GM19467 (cell line): ENCODE measurements around the gene SCGB2A2.

Experiments
- ATAC-seq: cut with Tn5 transposase; IDR thresholded peaks from one replicate; pipeline ENCODE4 v1.9.1; 2021; ENCODE audit warnings: mild to moderate bottlenecking, moderate library complexity; ENCODE audit not compliant: unreplicated experiment

Gene SCGB2A2

DNA sequence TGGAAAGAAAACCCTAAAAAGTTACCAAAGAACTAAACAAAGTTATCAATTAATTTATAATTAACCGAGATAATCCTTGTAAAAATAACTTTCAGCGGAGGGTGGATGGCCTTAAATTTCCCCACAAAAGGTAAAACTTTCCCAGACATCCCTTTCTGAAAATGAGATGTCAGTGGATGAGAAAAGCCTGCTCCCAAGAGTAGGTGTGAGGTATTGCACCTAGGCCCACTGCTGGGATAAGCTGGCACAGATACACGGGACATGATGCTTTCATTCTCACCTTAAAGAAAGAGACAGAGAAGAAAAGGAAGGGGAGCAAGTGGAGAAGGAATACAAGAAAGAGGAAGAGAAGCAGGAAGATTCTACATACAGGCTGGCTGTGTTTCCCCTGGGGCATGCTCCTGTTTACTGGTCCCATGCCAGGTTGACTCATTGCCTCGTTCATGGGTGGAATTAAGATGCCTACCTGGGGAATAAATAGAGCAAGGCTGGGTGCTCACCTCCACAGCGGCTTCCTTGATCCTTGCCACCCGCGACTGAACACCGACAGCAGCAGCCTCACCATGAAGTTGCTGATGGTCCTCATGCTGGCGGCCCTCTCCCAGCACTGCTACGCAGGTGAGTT, at the start of gene SCGB2A2:
TSS of gene SCGB2A2 (plus strand) at position 505 of the 625 bp plus-strand sequence. CDS start at position 564, 59 bp downstream.
- ATAC-seq: no peak

GRCh38 chr11:62221498-62221897, 48.5 kb upstream of the SCGB2A2 start:
- ATAC-seq: no peak

GRCh38 chr11:62223095-62223494, 46.9 kb upstream of the SCGB2A2 start:
- no peak for ATAC-seq

GRCh38 chr11:62233730-62234129, 36.2 kb upstream of the SCGB2A2 start:
- ATAC-seq: no peak

GRCh38 chr11:62236187-62236586, 33.8 kb upstream of the SCGB2A2 start:
- no peak for ATAC-seq

DNA sequence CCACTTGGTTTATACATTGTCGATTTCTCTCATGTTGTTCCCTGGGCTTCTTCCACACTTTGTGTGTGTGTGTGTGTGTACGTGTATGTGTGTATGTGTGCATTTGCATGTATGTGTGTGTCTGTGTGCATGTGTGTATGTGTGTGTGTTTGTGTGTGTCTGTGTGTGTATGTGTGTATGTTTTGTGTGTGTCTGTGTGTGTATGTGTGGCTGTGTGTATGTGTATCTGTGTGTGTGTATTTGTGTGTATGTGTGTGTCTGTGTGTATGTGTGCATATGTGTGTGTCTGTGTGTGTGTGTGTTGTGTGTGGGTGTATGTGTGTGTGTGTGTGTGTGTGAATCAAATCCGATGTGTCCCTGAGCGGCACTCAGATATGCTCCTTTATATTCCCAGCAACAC, 32.5 kb upstream of the SCGB2A2 start:
- no peak for ATAC-seq

DNA sequence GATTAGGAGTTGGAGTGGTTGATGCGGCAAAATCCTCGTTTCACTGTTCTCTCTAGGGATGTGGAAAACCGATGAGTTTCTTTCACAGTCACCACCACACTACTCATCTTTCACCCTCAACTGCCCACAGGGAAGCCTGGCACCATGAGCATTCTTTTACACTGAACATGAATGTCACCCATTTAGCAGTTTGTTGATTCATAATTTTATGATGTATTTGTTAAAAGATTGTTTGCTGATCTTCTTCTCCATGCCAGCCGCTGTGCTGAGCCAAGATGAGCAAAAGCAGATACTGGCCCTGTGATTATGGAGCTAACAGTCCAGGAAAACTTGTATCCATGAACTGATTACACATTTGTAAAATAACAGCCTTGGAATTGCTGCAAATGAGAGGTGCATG, 31.8 kb upstream of the SCGB2A2 start:
- ATAC-seq: no peak

DNA sequence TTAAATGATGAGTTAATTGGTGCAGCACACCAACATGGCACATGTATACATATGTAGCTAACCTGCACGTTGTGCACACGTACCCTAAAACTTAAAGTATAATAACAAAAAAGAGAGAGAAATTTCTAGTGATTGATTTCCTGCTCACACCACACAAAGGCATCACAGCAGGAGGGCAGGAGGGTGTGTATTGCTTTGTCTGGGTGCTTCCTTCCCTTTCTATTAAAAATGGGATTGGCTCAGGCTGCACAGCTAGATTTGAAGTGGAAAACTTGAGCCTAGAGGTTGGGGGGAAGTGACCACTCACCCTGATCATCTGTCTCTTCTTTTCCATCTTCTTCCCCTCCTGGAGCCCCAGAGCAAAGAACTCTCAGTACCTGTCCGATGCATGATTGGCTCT, 28.9 kb upstream of the SCGB2A2 start:
- no peak for ATAC-seq

- ATAC-seq: no peak
Measured at GRCh38 chr11:62242021-62242420, 27.9 kb upstream of the SCGB2A2 start, which contains the start of gene SCGB1D2. TSS of gene SCGB1D2 (plus strand) at chr11:62242239. CDS start at chr11:62242308, 69 bp downstream.

GRCh38 chr11:62245271-62245753, 24.6 kb upstream of the SCGB2A2 start:
- no peak for ATAC-seq

DNA sequence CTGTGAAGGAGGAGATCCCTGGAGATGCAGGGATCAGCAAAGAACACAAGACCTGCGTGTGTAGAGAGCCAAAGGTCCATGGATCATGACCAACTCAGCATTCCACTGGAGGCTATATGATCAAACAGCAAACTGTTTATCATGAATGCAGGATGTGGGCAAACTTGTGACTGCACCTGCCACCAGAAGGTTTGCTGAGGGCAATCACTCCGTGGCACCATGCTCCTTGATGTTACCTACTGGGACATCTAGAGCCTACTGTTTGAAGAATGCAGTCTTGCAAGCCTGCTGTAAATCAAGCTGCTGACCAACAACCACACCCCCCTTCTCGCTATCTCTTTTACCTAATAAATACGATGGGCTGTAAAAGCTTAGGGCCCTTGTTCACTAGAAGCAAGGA, 18.3 kb upstream of the SCGB2A2 start:
- ATAC-seq: no peak

DNA sequence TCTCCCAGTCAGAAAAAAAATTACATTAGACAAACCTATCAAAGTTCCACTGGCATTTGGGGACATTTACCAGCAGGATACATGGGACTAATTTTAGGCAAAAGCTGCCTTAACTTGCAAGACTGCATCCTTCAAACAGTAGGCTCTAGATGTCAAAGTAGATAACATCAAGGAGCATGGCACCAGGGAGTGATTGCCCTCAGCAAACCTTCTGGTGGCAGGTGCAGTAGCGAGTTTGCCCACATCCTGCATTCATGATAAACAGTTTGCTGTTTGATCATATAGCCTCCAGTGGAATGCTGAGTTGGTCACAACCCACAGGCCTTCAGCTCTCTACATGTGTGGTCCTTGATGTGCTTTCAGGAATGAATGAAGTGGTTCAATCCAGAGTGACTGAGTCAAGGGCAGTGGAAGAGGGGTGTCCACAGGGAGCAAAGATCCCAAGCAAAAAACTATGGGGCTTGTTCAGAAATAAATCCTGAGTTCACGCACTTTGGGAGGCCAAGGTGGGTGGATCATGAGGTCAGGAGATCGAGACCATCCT, 15.9 kb upstream of the SCGB2A2 start:
- ATAC-seq: no peak

- no peak for ATAC-seq
Measured at GRCh38 chr11:62256281-62256680, 13.7 kb upstream of the SCGB2A2 start.

GRCh38 chr11:62260261-62260953, 9.6 kb upstream of the SCGB2A2 start:
- ATAC-seq: no peak

- no peak for ATAC-seq
Measured at GRCh38 chr11:62264004-62264403, 6.0 kb upstream of the SCGB2A2 start.

DNA sequence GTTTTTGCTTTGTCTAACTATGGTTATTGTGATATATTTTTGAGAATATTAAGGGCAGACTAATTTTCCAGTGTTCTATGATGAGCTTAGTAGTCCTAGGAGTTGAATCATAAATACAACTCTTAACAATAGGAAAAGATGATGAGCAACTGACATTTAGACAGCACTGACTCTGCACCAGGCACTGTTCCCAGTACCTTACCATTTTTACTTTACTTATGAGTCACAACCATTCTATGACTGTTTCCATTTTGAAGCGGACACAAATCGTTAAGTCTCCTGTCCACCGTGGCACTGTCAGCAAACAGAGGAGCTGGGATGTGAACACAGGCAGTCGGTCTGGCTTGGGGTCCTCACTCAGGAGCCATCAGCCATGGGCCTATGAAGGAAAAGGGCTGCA, 3.4 kb upstream of the SCGB2A2 start:
- no peak for ATAC-seq

DNA sequence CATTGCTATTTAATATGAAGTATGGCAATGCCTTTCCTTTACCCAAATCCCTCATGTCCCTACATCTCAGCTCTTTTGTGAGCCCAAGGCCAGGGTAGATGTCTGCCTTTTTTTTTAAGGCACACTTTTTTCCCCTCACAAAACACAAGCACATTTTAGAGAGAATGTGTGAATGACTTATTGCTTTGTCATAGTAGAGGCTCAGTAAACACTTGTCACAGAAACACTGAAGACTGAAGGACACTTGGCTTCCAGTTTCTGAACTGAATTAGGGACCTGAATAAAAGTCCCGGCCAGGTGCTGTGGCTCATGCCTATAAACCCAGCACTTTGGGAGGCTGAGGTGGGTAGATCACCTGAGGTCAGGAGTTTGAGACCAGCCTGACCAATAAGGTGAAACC, 2.9 kb upstream of the SCGB2A2 start:
- ATAC-seq: no peak

DNA sequence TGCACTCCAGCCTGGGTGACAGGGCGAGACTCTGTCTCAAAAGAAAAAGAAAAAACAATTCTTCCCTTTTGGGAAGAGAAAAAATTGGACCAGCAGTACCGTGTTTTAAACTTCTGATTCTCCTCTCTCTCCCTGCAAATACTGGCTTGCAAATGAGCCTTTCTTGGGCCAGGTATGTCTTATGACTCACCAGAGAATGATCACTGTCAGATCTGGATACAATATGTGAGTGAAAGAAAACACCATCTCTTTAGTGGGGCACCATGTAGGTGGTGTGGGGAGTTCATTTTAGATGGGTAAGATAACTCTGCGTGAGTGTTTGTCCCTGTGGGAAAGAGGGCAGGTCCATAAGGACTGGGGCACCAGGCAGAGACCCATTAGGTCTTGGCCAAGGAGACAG, 2.4 kb upstream of the SCGB2A2 start:
- no peak for ATAC-seq

- no peak for ATAC-seq
Measured at GRCh38 chr11:62273284-62273683, 3.3 kb downstream of the SCGB2A2 start.

GRCh38 chr11:62273789-62274275, 3.9 kb downstream of the SCGB2A2 start:
- ATAC-seq: no peak

DNA sequence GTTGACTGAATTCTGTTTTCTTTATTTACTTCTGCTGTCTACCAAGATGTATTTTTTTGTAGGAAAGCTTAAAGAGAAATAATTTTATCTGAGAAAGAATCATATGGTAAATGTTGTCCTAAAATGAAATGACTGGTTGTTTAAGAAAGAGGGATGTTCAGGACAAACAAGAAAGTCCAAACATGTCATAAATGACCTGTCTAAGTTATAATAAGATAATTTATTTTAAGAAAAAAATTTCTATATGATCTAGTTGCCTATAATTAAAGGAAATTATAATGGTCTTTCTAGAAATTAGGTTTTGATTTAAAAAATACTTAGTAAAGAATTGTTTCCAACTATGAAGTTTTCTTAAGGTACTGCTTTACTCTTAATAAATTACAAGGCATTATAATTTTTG, 10.5 kb downstream of the SCGB2A2 start:
- no peak for ATAC-seq

DNA sequence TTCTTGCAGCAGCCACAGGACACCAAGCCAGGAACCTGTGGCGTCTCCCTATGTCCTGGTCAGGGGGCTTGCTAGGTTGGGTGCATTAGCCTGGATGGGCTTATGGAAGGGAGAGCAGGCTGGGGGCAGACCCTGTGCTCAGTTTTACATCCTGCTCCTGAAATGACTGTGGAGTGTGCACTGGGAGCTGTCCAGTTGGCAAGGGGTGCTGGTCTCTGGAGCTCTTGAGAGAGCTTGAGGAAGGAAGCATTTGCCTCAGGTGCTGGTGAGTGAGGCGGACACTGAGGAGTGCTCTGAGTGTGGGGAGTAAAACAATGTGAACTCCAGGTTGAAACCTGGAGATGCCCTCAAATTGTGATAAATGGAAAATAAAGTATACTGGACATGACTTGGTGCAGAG, 25.5 kb downstream of the SCGB2A2 start:
- ATAC-seq: no peak
